AG04450 (cell line): ENCODE measurements around the gene INSIG2. TPM values are rescaled to one million over a fixed set of nuclear protein-coding genes. Genes with fewer than 3 reads are reported as not detected.

Experiments used
- CTCF ChIA-PET: fragments of 300-600, 350-600 bp; formaldehyde crosslinking; extraction: SDS; loops from one replicate; lab custom pipeline; 2022; ENCODE audit warnings: antibody characterized with exemption, inconsistent platforms; lab: Charles Lee
- POLR2A ChIA-PET: fragments of 350-600 bp; formaldehyde crosslinking; extraction: SDS; loops from one replicate; lab custom pipeline; 2021; ENCODE audit warnings: antibody characterized with exemption, inconsistent platforms; lab: Yijun Ruan, JAX
- DNase-seq: peaks from one replicate; pipeline ENCODE4 v3.0.0-alpha.2; 2011; ENCODE audit warnings: low read depth, low spot score
- H3K27ac ChIP-seq: one replicate; pipeline ENCODE4 v1.5.1; 2012; ENCODE audit warnings: low read depth, low read length, control low read depth
- H3K27me3 ChIP-seq: one replicate; pipeline ENCODE4 v1.6.0; 2012; ENCODE audit warnings: low read length; ENCODE audit not compliant: control insufficient read depth, insufficient read depth
- H3K4me3 ChIP-seq: 2 replicates; pipeline ENCODE4 v1.5.1; 2011; ENCODE audit warnings: mild to moderate bottlenecking, low read depth, low read length, control low read depth
- H3K9me3 ChIP-seq: 2 replicates; pipeline ENCODE4 v1.5.1; 2012; ENCODE audit warnings: low read length; ENCODE audit not compliant: control insufficient read depth, insufficient read depth
- CTCF ChIP-seq: IDR thresholded peaks from 2 replicates; pipeline ENCODE4 v1.5.1; 2011; ENCODE audit warnings: low read depth, low read length, control low read depth, inconsistent platforms
- polyA plus RNA-seq: library from polyadenylated mRNA; depleted of rRNA; stranded (reverse); fragments of >200 nt; gene quantifications from 2 replicates; pipeline ENCODE4 v1.2.3, GENCODE V29; 2011

Gene INSIG2
- polyA plus RNA-seq, 1 experiment: 19.3 TPM

- ChIA-PET POLR2A (no interaction called here), CTCF (interaction anchor here (1.0 to 1.2 kb wide), 2 partner anchors 77 to 310 kb away, joined by 3 to 4 read pairs; partner anchors contain the start of gene DDX18)
- peaks cover 11% of the 10 kb centered on the region for H3K27me3 ChIP-seq
- TF ChIP-seq CTCF: no peak
- H3K4me3 ChIP-seq: no peak overlapping the region
- no peak overlapping the region for H3K27ac ChIP-seq
- no peaks in the 10 kb centered on the region for H3K9me3 ChIP-seq
- DNase-seq: no peak
These were observed 35.4 kb downstream of the INSIG2 start for GRCh38 chr2:118123561-118124232.

GRCh38 chr2:118124288-118124891, 36.1 kb downstream of the INSIG2 start:
- H3K27me3 ChIP-seq: peaks cover 11% of the 10 kb centered on the region
- no peak for DNase-seq
- ChIA-PET CTCF (interaction anchor here (1.2 kb wide), 1 partner anchor 310 kb away, joined by 4 read pairs; the partner anchor contains the start of gene DDX18), POLR2A (no interaction called here)
- TF ChIP-seq CTCF: no peak
- no peak overlapping the region for H3K4me3 ChIP-seq
- H3K9me3 ChIP-seq: no peaks in the 10 kb centered on the region
- H3K27ac ChIP-seq: no peak overlapping the region

GRCh38 chr2:118127250-118127649, 39.0 kb downstream of the INSIG2 start:
- POLR2A ChIA-PET: no interaction called here
- no peak overlapping the region for H3K27ac ChIP-seq
- H3K9me3 ChIP-seq: no peaks in the 10 kb centered on the region
- CTCF ChIA-PET: no interaction called here
- TF ChIP-seq CTCF: no peak
- H3K27me3 ChIP-seq: peaks cover 11% of the 10 kb centered on the region
- no peak for DNase-seq
- H3K4me3 ChIP-seq: no peak overlapping the region

GRCh38 chr2:118128826-118129225, 40.6 kb downstream of the INSIG2 start:
- ChIA-PET POLR2A (no interaction called here), CTCF (no interaction called here)
- no peak for DNase-seq

More at GRCh38 chr2:118128826-118129225, 40.6 kb downstream of the INSIG2 start:
- H3K27ac ChIP-seq: no peak overlapping the region
- H3K9me3 ChIP-seq: no peaks in the 10 kb centered on the region
- no peak for TF ChIP-seq CTCF
- peaks cover 11% of the 10 kb centered on the region for H3K27me3 ChIP-seq
- H3K4me3 ChIP-seq: no peak overlapping the region
